WI38 (cell line): ENCODE results near the gene PDE4B.

ENCODE experiments used
- H3K4me3 ChIP-seq: 2 replicates; pipeline ENCODE4 v1.5.1; 2011; ENCODE audit warnings: low read depth, mild to moderate bottlenecking, control low read depth, low read length
- TF ChIP-seq, protein P1 (sequence below): IDR thresholded peaks from 2 replicates; pipeline ENCODE4 v1.5.1; 2012; ENCODE audit warnings: low read depth, mild to moderate bottlenecking, control low read depth, low read length

PDE4B gene

DNA sequence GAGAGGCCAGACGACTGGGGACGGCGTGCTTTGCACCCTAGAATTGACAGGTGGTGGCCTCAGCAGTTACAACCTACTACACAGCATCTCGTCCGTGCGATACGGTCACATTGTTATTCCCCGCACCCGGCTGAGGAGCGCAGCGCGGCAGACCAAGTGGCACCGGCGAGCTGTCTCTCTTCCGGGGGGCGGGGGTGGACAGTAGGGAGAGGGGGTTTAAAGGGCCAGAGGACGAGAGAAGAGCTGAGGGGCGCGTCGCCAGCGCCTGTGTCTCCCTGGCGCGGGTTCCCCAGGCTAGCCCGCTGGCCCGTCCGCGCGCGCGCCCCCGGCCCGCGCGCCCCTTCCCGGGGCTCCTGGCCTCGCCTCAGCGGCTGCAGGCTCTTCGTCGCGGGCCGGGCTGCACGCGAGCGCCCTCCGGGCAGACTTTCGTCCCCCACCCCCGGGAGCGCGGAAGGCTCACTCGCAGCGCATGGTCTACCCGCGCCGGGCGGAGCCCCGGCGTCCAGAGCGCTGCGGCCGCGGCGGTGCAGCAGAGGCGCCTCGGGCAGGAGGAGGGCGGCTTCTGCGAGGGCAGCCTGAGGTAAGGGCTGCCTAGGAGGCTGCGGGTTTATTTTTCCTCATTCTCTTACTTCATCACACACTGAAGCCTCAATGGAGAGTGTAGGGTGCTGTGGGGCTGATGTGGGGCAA lies at the start of gene PDE4B:
Gene PDE4B, plus strand, starts transcription at position 227 of the 690 bp plus-strand sequence.
- TF ChIP-seq, protein P1, sequence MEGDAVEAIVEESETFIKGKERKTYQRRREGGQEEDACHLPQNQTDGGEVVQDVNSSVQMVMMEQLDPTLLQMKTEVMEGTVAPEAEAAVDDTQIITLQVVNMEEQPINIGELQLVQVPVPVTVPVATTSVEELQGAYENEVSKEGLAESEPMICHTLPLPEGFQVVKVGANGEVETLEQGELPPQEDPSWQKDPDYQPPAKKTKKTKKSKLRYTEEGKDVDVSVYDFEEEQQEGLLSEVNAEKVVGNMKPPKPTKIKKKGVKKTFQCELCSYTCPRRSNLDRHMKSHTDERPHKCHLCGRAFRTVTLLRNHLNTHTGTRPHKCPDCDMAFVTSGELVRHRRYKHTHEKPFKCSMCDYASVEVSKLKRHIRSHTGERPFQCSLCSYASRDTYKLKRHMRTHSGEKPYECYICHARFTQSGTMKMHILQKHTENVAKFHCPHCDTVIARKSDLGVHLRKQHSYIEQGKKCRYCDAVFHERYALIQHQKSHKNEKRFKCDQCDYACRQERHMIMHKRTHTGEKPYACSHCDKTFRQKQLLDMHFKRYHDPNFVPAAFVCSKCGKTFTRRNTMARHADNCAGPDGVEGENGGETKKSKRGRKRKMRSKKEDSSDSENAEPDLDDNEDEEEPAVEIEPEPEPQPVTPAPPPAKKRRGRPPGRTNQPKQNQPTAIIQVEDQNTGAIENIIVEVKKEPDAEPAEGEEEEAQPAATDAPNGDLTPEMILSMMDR = no peak
- H3K4me3 ChIP-seq = peak within 1 kb of the TSS; percentile 54

DNA sequence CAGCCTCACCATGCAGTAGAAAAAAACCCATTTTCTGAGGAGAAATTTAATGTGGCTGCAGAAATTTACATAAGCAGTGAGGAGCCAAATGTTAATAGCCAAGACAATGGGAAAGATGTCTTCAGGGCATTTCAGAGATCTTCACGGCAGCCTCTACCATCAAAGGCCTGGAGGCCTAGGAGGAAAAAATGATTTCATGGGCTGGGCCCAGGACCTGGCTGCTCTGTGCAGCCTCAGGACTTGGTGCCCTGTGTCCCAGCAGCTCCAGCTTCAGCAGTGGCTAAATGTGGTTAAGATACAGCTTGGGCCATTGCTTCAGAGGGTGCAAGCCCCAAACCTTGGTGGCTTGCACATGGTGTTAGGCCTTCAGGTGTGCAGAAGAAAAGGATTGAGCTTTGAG lies 48.0 kb upstream of the PDE4B start:
- H3K4me3 ChIP-seq = no peak overlapping the region
- TF ChIP-seq, protein P1 = no peak

DNA sequence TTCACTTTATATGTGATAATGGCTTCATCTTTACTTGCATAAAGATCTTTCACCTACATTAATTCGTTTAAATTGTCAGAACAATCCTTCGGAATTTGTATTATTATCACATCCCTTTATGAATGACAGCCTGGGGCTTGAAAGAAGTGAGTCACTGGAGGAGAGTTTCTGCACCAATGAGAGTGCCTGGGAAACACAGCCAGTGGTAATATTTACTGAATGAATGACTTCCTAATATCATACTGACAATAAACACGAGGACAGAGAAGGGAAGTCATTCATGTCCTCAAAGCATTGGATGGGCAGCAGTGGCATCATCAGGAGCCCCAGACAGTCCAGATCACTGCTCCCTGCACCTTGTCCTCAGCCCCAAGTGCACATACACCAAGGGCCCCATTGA lies 40.7 kb upstream of the PDE4B start:
- TF ChIP-seq, protein P1 = no peak
- H3K4me3 ChIP-seq = no peak overlapping the region

DNA sequence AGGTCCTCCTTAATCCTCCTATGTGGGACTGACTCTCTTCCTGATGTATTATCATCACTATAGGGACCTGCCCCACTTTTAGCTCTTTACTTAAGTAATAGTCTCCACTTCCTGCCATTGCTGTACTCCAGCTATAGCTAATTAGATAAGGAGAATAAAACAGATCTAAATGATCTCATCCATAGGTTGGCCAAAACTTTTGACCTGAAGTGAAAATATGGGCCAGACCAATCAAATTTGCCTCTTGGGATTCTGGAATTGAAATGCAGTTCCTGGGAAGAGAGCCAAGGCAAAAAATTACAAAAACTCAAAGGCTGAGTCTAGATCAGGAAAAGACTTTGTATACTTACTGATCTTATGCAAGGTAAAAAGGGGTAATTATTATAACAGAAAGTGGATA lies 36.1 kb upstream of the PDE4B start:
- H3K4me3 ChIP-seq = no peak overlapping the region
- TF ChIP-seq, protein P1 = no peak

DNA sequence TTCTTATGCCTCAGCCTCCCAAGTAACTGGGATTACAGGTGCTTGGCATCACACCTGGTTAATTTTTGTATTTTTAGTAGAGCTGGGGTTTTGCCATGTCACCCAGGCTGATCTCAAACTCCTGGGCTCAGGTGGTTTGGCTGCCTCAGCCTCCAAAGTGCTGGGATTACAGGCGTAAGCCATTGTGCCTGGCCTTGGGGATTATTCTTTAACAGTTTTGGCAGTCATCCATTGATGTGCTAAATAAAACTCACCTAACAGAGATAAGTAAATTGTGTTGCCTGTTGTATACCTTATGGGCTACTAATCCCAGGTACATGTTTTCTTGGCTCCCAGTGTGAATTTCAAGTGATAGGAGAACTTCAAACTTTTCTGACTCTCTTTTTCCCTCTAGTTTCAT lies 35.2 kb upstream of the PDE4B start:
- no peak overlapping the region for H3K4me3 ChIP-seq
- TF ChIP-seq, protein P1 = no peak

DNA sequence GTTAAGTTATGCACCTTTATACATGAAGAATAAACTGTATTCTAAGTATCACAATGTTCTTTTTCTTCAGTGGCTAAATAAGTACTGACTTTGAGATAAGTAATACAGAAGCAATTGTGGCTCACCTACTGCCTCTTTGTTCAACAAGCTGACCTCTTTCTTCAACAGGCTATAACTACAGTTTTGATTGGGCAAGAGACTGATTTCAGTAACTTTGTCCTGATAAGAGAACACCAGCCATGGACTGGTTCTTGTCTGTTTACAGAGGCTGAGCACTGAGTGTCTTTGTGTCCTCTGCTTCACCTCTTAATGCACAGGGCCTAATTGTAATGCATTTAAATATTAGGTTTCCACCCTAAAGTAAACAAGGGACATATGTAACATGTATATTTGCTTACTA lies 34.6 kb upstream of the PDE4B start:
- TF ChIP-seq, protein P1 = no peak

DNA sequence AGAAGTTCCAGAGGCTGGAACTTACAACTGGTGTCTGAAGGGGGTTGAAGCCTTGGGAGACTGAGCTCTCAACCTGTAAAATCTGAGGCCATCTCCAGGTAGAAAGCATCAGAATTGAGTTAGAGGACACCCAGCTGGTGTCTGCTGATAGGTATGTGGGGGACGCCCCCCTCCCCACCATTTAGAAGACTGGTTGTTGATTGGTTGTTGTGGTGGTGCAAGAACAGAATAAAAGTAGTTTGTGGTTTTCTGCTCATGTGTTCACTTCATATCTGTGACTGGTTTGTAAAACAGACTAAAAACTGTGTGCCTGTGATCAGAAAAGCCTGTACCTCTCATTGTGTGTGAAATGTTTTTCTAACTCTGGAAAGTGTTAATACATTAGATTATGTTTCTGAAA lies 33.2 kb upstream of the PDE4B start:
- TF ChIP-seq, protein P1 = no peak
- H3K4me3 ChIP-seq = no peak overlapping the region

More for the DNA sequence above, 34.6 kb upstream of the PDE4B start:
- no peak overlapping the region for H3K4me3 ChIP-seq
